Kidney glomerular epithelial cell (primary cell): ENCODE results near the gene CEP85.

ENCODE experiments used
- DNase-seq: peaks from one replicate; lab custom pipeline; 2025; lab: John Stamatoyannopoulos, UW

The CEP85 gene, protein sequence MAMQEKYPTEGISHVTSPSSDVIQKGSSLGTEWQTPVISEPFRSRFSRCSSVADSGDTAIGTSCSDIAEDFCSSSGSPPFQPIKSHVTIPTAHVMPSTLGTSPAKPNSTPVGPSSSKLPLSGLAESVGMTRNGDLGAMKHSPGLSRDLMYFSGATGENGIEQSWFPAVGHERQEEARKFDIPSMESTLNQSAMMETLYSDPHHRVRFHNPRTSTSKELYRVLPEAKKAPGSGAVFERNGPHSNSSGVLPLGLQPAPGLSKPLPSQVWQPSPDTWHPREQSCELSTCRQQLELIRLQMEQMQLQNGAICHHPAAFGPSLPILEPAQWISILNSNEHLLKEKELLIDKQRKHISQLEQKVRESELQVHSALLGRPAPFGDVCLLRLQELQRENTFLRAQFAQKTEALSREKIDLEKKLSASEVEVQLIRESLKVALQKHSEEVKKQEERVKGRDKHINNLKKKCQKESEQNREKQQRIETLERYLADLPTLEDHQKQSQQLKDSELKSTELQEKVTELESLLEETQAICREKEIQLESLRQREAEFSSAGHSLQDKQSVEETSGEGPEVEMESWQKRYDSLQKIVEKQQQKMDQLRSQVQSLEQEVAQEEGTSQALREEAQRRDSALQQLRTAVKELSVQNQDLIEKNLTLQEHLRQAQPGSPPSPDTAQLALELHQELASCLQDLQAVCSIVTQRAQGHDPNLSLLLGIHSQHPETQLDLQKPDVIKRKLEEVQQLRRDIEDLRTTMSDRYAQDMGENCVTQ

GRCh38 chr1:26233903-26234643 is at the start of gene CEP85:
Gene CEP85 (plus strand): TSS chr1:26234200. CDS start chr1:26239784, 5,584 bp downstream.
- peak; percentile 95 for DNase-seq

- DNase-seq = no peak
Observed at GRCh38 chr1:26184883-26185282, 49.1 kb upstream of the CEP85 start.

DNA sequence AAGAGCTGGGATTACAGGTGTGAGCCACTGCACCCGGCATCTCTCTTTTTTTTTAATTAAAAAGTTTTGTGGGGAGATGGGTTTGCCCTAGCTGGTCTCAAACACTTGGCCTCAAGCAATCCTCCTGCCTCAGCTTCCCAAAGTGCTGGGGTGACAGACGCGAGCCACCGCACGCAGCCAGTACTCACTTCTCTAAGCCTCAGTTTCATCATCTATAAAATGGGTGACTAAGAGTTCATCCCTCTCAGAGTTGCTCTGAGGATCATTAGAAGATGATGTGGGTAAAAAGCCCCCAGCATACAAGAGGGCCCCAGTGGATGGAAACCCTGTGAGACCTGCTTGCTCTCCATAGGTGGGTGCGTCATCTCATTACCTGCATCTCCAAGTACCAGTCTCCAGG is 46.1 kb upstream of the CEP85 start:
- DNase-seq = no peak

DNA sequence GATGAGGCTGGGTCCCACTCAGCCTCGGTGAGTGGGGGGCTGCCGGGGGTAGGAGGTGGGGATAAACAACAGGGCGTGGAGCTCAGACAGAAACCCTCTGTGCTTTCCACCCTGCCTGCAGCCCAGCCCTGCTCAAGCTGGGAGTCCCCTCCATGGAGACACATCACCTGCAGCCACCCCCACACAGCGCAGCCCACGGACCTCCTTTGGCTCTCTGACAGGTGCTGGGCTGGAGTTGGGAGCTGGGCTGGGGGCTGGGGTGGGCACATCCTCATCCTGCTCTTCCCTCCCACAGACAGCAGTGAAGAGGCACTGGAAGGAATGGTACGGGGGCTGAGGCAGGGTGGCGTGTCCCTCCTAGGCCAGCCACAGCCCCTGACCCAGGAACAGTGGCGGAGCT is 45.5 kb upstream of the CEP85 start:
- no peak for DNase-seq

- DNase-seq = no peak
Observed at GRCh38 chr1:26189331-26189730, 44.7 kb upstream of the CEP85 start.

GRCh38 chr1:26189751-26190275 is 44.2 kb upstream of the CEP85 start:
- no peak for DNase-seq

- peak; percentile 76 for DNase-seq
Observed at GRCh38 chr1:26190373-26190987, 43.5 kb upstream of the CEP85 start, which contains the start of gene CATSPER4. Gene CATSPER4 (plus strand): TSS chr1:26190602. CDS start chr1:26190628, 26 bp downstream.

DNA sequence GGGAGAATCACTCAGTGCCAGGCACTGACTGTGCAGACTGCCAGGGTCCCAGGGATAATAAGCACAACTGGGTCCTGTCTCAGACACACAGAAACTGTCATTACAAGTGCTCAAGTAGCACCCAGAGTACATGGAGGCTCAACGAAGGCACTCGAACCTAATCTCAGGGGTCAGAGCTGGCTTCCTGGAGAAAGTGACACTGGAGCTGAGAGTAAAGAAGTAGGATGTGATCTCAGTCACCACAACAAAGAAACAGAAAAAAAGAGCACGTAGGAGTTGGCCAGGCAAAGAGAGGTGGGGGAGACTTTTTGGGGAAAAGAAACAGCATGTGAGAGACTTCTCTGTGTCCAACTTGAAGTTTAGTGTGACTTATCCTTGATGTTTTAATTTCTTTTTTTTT is 42.3 kb upstream of the CEP85 start:
- no peak for DNase-seq

DNA sequence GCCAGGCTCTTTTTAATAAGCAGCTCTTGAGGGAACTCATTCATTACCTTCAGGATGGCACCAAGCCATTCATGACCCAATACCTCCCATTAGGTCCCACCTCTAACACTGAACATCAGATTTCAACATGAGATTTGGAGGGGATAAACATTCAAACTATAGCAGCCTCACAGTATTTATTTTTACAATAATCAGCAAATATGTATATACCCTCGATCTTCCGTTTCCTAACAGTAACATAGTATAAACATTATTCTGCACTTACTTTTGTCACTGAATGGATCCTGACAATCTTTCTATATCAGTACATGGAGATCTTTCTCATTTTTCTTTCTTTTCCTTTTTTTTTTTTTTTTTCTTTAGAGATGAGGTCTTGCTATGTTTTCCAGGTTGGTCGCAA is 38.2 kb upstream of the CEP85 start:
- no peak for DNase-seq

GRCh38 chr1:26197301-26197700 is 36.7 kb upstream of the CEP85 start:
- no peak for DNase-seq

DNA sequence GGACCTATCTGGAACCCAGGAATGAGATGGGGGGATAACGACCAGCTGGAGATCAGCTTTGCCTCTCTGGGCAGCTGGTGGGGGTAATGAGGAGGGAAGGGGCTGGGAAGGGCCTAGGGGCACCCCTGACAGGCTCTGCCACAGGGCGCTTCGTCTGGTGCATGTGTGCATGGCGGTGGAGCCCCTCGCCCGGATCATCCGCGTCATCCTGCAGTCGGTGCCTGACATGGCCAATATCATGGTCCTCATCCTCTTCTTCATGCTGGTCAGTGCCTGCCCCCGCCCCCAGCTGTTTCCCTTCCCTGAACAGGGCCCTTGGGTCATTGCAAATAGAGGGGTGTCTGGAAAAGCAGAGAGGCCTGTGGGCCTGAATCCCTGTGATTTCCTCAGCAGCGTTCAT is 36.2 kb upstream of the CEP85 start:
- no peak for DNase-seq

DNA sequence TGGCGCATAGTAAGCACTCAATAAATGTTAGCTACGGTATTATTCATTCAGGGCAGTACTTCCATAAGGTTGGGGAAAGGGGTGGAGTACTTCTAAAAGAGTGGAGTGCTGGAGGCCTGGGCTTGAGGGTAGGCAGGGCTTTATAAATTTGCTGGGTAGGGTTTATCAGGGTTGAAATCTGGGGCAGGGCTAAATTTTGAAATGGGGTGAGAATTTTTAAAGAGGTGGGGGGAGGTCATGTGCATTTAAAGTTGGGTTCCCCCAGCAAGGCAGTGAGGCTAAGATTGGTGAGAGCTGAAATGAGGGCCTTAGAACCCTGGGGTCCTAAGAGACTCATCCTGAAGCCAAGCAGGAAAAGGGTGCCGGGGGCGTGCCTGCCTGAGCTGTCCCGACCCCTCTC is 33.6 kb upstream of the CEP85 start:
- DNase-seq = no peak

- DNase-seq = no peak
Observed at GRCh38 chr1:26203642-26204318, 30.2 kb upstream of the CEP85 start.

DNA sequence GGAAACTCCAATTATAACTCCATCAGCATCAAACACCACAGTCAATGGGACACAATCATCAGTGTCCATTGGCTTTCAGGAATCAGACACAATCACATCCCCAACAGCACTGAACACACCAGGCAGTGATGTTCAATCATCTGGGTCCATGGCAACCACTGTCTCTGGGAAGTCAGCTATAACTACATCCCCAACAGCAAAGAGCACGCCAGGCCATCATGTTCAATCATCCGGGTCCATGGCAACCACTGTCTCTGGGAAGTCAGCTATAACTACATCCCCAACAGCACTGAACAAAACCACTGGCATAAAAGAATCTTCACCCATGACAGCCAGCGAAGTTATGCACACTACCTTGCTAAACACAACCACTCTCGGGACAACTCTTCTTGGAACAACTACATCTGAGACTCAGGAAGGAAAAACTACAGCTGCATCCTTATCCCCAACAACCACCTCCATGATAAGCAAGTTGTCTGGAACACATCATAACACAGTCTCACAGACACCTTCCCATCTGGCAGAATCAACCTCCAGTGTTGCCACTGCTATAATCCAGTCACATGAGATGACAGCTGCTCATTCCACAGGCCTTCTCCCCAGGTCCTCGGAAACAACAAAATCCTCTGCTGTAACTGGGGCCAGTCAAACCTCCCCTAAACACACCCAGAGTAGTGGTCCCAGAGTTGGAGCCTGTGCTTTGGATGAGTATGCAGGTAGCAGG is 23.7 kb upstream of the CEP85 start:
- DNase-seq = no peak

- DNase-seq = no peak
Observed at GRCh38 chr1:26212726-26213125, 21.3 kb upstream of the CEP85 start.

DNA sequence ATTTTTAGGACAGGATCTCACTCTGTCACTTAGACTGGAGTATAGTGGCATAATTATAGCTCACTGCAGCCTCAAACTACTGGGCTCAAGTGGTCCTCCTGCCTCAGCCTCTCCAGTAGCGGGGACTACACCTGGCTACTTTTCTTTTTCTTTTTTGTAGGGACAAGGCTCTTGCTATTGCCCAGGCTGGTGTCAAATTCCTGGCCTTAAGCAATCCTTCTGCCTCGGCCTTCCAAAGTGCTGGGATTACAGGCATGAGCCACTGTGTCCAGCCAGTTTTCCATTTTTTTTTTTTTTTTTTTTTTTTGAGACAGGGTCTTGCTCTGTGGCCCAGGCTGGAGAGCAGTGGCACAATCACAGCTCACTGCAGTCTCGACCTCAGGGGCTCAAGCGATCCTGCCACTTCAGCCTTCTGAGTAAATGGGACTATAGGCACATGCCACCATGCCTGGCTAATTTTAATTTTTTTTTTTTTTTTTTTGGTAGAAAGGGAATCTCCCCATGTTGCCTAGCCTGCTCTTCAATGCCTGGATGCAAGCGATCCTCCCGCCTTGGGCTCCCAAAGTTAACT is 20.6 kb upstream of the CEP85 start:
- DNase-seq = no peak

DNA sequence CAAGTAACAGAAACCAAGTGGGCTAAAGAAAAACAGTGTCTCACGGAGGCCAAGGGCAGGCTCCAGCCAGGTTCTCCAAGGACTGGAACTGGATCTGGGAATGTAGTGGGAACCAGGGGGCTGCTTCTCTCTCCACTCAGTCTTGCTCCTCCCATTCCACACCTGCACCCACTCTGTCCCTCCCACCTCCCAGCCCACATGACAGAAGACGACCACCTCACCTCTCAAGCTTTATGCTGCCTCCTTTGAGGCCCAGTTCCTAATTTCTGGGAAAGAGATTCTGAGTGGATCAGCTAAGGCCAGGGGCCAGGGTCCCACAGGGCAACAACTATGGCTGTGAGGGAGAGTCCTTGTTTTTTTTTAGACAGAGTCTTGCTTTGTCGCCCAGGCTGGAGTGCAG is 18.8 kb upstream of the CEP85 start:
- no peak for DNase-seq

DNA sequence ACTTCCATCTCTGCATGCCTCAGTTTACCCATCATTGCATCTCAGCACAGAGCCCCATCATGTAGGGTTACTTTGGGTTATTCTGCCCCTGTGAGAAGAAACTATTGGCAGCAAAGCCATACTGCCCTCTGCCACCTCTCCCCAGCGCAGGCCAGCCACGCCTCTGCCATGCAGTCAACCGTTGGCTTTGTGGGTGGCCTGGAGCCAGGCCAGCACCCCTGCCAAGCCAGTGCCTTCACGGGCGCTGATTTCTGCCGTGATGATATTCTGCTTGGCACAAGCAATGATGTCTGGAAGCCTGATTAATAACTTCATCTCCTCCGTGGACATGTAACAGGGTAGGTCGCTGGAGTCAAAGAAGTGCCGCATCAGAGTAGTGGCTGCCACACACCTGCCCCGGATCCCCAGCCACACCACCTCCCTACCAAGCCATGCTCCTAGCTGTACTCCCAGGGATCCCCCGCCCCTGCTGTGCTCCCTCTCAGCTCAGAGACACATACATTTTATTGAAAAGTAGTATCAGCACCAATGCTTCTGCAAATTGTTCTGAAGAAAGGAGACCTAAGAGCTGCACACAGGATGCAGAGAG is 15.0 kb upstream of the CEP85 start:
- DNase-seq = peak; percentile 88

DNA sequence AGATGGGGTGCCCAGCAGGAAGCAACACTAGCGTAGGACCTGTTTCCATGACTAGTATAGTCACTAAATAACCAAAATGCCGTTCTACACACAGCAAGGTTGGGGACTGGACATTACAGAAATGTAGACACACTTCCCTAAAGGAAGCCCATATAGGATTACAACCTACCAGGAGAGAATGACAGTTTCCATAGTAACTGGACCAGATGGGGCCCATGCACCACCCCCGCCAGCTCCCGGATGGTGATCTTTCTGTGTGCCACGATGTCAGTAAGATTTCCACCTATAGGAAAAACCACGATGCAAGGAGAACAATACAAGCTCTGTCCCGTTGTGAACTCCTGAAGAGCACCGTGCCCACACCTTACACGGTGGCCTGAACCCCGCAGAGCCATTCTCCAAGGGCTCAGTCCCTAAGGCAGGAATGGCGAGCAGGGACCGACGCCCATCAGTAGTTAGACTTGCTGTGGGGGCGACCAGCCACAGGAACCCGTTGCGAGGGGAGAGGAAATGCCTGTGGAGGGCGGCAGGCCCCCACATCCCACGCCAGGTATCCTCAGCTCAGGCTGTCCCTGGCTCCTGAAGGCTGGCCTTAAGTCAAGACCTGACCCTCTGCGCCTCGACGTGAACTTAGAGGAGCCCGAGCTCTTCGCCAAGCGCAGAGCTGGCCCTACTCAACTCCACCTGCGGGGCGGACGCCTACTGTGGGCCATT is 13.6 kb upstream of the CEP85 start:
- DNase-seq = no peak
